ENCODE measurements around the gene ITGA2B. TPM values are rescaled to one million over a fixed set of nuclear protein-coding genes. Genes with fewer than 3 reads are reported as not detected.

Gene ITGA2B
- total RNA-seq, 4 donors from 2014 or later: 0.44 to 0.65 (median 0.57) TPM; not detected in 1

DNA sequence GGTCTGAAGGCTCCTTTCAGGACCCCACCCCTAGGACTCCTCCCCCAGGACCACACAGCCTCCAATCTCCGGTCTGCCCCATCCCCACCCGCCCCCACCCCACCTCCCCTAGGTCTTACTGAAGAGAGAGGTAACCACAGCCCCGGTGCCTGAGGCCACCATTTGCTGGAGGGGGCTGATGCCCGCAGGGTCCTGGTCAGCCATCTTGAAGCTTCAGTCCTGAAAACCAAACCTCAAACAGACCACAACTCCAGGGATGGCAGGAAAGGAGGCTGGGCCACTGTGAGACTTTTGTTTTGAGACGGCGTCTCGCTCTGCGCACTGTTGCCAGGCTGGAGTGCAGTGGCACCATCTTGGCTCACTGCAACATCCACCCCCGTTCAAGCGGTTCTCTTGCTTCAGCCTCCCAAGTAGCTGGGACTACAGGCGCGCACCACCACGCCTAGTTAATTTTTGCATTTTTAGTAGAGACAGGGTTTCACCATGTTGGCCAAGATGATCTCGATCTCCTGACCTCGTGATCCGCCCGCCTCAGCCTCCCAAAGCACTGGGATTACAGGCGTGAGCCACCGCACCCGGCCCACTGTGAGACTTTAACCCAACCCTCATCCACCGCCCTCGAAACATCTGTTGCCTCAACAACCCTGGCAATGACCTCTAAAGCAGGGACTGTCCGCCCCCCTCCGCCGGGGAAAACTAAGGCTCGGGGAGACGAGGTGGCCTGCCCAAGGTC lies 65.9 kb downstream of the ITGA2B start:
- TF ChIP-seq, protein P1, sequence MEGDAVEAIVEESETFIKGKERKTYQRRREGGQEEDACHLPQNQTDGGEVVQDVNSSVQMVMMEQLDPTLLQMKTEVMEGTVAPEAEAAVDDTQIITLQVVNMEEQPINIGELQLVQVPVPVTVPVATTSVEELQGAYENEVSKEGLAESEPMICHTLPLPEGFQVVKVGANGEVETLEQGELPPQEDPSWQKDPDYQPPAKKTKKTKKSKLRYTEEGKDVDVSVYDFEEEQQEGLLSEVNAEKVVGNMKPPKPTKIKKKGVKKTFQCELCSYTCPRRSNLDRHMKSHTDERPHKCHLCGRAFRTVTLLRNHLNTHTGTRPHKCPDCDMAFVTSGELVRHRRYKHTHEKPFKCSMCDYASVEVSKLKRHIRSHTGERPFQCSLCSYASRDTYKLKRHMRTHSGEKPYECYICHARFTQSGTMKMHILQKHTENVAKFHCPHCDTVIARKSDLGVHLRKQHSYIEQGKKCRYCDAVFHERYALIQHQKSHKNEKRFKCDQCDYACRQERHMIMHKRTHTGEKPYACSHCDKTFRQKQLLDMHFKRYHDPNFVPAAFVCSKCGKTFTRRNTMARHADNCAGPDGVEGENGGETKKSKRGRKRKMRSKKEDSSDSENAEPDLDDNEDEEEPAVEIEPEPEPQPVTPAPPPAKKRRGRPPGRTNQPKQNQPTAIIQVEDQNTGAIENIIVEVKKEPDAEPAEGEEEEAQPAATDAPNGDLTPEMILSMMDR (IDR thresholded peaks at IDR 0.05; ENCODE audit: low read depth): no peak

DNA sequence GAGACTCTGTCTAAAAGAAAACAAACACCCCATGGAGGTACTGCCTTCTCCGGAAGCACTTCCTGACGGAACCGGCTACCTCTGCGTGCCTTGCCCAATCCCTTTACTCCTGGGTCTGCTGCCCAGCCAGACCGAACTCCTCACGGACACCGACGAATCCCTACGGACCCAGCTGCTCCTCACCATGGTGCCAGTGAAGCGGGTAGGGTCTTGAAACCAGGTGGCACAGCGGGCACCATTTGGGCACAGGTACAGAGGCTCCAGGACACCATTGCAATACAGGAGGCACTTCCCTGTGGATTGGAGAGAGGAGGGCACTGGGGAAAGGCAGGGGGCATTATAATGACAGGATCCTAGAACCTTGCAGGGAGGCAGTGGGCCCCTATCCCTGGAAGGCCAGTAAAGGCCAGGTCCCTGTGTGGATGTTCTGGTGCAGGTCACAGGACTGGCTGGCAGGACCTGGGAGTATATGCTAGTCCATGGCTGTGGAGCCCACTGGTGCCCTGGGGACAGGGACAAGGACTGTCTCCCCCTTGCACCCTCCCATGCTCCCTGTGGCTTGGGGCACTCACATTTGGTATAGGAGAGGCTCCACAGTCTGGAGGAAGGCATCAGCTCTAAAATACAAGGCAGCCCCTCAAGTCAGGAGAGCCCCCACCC lies 67.1 kb downstream of the ITGA2B start:
- TF ChIP-seq, protein P1 (IDR thresholded peaks at IDR 0.05; ENCODE audit: low read depth): no peak

Small RNAs within 50 kb of the gene (small RNA-seq; reads per million reads assigned to genes)
- not detected for gene RN7SL258P

Other genes with a start within 250 kb of the ITGA2B start
- gene HROB, start 247.7 kb downstream of the ITGA2B start, total RNA-seq: 1 to 10 TPM in 3 of 4 donors, under 1 TPM in 1; 0.82 to 3.6 (median 1.8) TPM
- gene ASB16, start 218.9 kb downstream of the ITGA2B start, total RNA-seq: not detected
- 10 to 100 TPM; 26.6 to 36.0 (median 33.2) TPM for gene TMUB2, start 202.7 kb downstream of the ITGA2B start, total RNA-seq
- 10 to 100 TPM; 11.7 to 31.6 (median 28.2) TPM for gene ATXN7L3, start 189.8 kb downstream of the ITGA2B start, total RNA-seq
- 10 to 100 TPM; 23.5 to 63.5 (median 35.3) TPM for gene UBTF, start 170.0 kb downstream of the ITGA2B start, total RNA-seq
- under 1 TPM in 2 of 4 donors, not detected in 2; under 0.01 to 0.16 TPM for gene SLC4A1, start 121.5 kb downstream of the ITGA2B start, total RNA-seq
- under 1 TPM in 1 of 4 donors, not detected in 3; 0.51 TPM for gene RUNDC3A, start 81.0 kb downstream of the ITGA2B start, total RNA-seq
- 10 to 100 TPM; 35.7 to 55.4 (median 42.5) TPM for gene SLC25A39, start 64.8 kb downstream of the ITGA2B start, total RNA-seq
- gene GRN, start 44.3 kb downstream of the ITGA2B start, total RNA-seq: 100 to 1,000 TPM; 201 to 823 (median 325) TPM
- 1 to 10 TPM in 2 of 4 donors, under 1 TPM in 2; 0.66 to 6.2 (median 1.1) TPM for gene FAM171A2, start 25.8 kb downstream of the ITGA2B start, total RNA-seq
- gene GPATCH8, start 113.8 kb upstream of the ITGA2B start, total RNA-seq: 10 to 100 TPM; 33.8 to 49.3 (median 39.1) TPM
- gene FZD2, start 167.8 kb upstream of the ITGA2B start, total RNA-seq: 1 to 10 TPM in 2 of 4 donors, under 1 TPM in 2; 0.75 to 5.6 (median 1.6) TPM